GM12878 (cell line): ENCODE results near the gene EEF1AKMT3.

Experiments used
- CTCF ChIP-seq, 3 experiments: IDR thresholded peaks in 2 of 3; conservative IDR thresholded peaks in 1 of 3; 2 replicates each; pipeline ENCODE4 v1.5.1; 2011; ENCODE audit warnings: low read depth in 3 of 3, low read length in 3 of 3, mild to moderate bottlenecking in 3 of 3, control low read depth in 2 of 3, moderate library complexity in 2 of 3, inconsistent platforms in 1 of 3, mixed read lengths in 1 of 3; ENCODE audit not compliant: control insufficient read depth in 2 of 3, insufficient read depth in 1 of 3; ENCODE audit errors: extremely low read depth in 1 of 3
- HDGF ChIP-seq: fragments of 450-650 bp; IDR thresholded peaks from 2 replicates; pipeline ENCODE4 v1.6.1; 2016; ENCODE audit warnings: antibody characterized with exemption
- NFIC ChIP-seq: IDR thresholded peaks from 2 replicates; pipeline ENCODE4 v1.6.1; 2012; ENCODE audit warnings: low read depth, mild to moderate bottlenecking, inconsistent platforms, low read length, moderate library complexity
- POLR2AphosphoS5 ChIP-seq: IDR thresholded peaks from 2 replicates; pipeline ENCODE4 v1.6.1; 2011; ENCODE audit warnings: mild to moderate bottlenecking, low read length, inconsistent platforms
- SUZ12 ChIP-seq: fragments of 200-600 bp; sonication (generic); IDR thresholded peaks from one replicate; pipeline ENCODE4 v1.6.1; 2018; ENCODE audit warnings: antibody characterized with exemption, mild to moderate bottlenecking; ENCODE audit not compliant: unreplicated experiment

DNA sequence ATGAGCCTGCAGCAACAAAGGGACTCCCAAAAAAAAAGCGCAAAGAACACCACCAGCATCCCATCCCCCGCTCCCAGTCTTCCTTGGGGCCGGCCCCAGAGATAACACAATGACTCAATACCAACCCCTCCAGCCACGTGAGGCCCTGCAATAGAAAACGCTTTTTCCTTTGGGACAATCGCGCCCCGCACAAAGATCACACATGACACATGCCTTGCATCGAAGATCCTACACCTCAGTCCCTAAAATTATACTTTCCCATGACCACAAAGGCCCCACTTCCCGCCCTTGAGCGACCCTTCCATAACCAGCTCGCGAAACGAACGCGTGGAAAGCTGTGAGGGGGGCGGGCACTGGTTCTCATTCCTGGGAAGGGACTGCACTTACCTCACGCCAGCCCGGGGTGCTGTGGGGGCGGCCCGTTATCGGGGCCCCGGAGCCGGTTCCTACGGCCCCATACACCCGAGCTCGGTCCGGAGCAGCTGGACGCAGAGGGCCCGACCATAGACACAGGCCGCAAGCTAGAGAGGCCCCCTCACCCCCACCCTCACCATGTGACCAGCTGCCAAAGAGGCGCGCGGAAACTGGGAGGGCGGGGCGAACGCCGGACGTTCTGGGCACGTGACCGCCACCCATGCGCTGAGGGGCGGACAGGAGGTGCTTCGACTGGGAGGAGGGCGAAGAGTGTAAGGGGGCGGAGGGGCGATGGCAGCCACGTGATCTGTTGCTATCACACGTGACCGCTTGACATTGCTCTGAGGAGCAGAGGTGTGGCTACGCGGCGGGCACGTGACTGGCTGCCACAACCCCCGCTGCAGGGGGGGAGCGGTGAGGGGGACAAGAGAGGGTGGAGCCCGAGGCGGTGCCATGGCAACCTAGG lies 20.4 kb upstream of the EEF1AKMT3 start, which contains the start of gene CDK4:
- TF ChIP-seq NFIC = peak; percentile 65
- no peak for TF ChIP-seq CTCF (IDR thresholded peaks at IDR 0.05 in 2 of 3, conservative IDR thresholded peaks at IDR 0.05 in 1 of 3; ENCODE audit: control insufficient read depth in 2 of 3, extremely low read depth in 1 of 3, insufficient read depth in 1 of 3, low read depth in 3 of 3, low read length in 3 of 3)
- peak; percentile 69 for TF ChIP-seq POLR2AphosphoS5
- TF ChIP-seq HDGF = peak; percentile 99
- TF ChIP-seq SUZ12 = no peak
